Stimulated activated CD4-positive, alpha-beta T cell treated with anti-CD3 and anti-CD28 coated beads, TNF-alpha, amount 100 ng/mL, for 4 hours (primary cell): Measurements from ENCODE around the gene APEH.

ENCODE experiments used
- DNase-seq, 3 experiments: peaks; one replicate each; pipeline ENCODE4 v3.0.0-alpha.2; 2020; ENCODE audit warnings: low read depth in 3 of 3

APEH gene

GRCh38 chr3:49727154-49727923 is 53.2 kb downstream of the APEH start:
- DNase-seq = no peak

- DNase-seq = no peak
These were observed 53.8 kb downstream of the APEH start for GRCh38 chr3:49727924-49728361.

DNA sequence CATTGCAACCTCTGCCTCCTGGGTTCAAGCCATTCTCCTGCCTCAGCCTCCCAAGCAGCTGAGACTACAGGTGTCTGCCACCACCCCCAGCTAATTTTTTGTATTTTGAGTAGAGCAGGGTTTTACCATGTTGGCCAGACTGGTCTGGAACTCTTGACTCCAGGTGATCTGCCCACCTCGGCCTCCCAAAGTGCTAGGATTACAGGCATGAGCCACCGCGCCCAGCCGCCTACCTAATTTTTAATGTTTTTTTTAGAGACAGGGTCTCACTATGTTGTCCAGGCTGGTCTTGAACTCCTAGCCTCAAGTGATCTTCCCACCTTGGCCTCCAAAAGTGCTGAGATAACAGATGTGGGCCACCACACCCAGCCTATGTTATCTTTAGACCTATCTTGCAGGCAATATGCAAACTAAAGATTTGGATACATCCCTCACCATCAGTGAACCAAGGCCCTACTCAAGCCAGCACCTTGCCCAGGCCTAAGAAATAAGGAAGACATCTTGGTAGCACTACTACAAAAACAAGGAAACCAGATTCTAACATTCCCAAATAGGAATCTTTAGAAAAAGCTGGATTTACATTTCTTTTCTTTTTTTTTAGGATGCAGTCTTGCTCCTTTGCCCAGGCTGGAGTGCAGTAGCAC is 55.9 kb downstream of the APEH start:
- DNase-seq = no peak

DNA sequence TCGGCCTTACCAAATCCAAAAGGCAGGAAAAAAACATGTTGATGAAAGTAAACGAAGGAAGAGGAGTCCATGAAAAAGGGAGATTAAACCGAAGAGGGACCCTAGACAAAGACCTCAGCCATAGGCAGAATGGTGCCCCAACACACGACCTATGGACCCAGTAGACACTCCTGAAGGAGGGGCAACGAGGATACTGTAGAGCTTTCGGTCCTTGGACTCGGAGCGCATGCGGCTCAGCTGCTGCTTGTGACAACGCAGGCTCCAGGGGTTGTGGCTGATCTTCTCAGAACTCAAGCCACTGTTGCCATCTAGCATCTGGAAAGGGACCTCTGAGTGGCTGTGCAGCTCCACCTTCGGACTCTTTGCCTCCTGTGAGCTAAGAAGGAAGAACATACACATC is 58.4 kb downstream of the APEH start:
- no peak for DNase-seq

DNA sequence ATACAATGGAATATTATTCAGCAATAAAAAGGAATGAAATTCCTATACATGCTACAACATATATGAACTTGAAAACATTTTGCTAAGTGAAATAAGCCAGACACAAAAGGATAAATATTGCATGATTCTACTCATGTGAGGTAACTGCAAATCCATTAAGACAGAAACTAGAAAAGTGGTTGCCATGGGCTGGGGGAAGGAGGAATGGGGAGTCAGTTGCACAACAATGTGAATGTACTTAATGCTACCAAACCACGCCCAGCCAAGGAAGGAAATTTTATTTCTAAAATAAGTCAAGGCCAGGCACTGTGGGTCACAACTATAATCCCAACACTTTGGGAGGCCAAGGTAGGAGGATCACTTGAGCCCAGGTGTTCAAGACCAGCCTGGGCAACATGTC is 59.4 kb downstream of the APEH start:
- no peak for DNase-seq
